G401.6 (cell line): ENCODE data around the gene AVPR1A.
A peak's percentile ranks its signal among the peaks of the same experiment; 100 is the strongest.
"Not testable (repeated sequence)": the region's sequence is repeated elsewhere in the genome, so short reads cannot be mapped to it uniquely, and the experiment has no call there.

Experiments used
- FAIRE-seq: peaks from 2 replicates; lab custom pipeline; 2012; peaks lifted over from hg19 to GRCh38; lab: Jason Lieb, UNC

The AVPR1A gene

DNA sequence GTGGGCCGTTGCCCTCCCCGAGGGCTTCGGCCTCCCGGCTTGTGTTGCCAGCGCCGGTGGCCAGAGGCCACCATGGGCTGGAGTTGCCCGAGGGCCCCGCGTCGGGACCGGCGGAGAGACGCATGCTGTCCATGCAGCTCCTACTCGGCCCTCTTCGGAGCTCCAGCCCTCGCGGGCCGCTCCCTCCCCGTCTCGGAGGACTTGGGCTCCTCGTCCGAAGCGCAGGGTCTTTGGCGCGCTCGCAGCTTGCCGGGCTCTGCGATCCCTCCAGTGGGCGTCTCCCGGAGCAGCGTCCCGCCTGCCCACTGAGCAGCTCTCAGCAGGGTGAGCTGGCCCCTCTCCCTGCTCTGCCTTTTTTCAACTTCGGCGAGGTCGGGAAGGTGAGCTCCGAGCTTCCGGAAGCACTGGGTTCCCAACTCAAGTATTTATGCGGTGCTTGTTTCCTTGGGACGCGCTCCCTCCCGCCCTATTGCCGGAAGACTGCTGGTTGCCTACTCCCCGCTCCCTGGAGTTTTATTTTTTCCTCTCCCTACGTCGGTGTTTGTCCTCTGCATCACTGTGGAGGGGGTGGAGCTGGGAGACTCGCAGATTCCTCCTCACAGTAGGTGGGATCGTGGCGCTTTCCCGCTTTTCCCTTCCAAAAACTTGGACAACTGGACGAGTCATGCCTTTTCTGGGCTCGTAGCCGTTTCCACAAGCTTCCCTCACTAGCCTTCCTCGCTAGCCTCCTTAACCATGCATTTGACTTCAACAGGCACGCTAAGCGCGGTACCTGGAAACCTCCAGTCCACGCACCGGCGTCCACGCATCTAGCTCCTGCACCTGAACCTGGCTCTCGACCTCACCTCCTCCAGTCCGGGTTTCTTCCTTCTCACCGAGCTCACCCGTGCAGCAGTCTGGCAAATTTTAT lies at the start of gene AVPR1A:
AVPR1A (minus strand) TSS at position 489 of the 910 bp plus-strand sequence; CDS start at position 124, 365 bp downstream.
- FAIRE-seq: no peak

DNA sequence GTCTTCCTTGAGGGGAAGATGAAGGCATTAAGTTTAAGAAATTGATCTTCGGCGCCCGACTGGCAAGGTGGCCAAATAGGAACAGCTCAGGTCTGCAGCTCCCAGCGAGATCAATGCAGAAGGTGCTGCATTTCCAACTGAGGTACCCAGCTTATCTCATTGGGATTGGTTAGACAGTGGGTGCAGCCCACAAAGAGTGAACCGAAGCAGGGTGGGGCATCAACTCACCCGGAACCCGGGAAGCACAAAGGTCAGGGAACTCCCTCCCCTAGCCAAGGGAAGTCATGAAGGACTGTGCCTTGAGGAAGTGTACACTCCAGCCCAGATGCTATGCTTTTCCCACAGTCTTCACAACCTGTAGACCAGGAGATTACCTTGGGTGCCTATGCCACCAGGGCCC lies 45.2 kb upstream of the AVPR1A start:
- no peak for FAIRE-seq

DNA sequence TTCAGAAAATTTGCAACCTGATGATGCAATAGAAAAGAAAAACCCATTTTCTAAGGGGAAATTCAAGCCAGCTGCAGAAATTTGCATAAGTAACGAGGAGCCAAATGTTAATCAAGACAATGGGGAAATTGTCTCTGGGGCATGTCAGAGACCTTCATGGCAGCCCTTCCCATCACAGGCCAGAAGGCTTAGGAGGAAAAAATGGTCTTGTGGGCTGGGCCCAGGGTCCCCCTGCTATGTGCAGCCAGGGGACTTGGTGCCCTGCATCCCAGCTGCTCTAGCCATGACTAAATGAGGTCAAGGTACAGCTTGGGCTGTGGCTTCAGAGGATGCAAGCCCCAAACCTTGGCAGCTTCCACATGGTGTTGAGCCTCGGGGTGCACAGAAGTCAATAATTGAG lies 28.2 kb upstream of the AVPR1A start:
- FAIRE-seq: no peak

DNA sequence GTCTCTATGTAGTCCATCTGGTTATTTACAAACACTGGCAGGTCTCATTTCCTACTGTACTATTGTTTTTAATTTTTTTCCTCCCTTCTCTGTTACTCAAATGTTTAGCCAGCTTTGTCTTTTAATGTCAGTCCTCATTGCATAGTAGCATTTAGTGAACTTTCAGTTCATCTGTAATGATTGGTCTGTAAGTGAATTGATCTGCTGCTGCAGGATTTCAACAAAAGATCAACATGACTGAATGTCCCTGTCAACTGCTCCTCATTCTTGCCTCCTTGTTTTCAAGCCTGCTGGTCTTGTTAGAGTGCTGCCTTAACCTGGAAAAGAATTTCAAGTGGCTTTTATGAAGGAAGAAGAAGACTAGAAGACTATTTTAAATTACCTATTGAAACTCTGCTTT lies 19.3 kb upstream of the AVPR1A start:
- no peak for FAIRE-seq

DNA sequence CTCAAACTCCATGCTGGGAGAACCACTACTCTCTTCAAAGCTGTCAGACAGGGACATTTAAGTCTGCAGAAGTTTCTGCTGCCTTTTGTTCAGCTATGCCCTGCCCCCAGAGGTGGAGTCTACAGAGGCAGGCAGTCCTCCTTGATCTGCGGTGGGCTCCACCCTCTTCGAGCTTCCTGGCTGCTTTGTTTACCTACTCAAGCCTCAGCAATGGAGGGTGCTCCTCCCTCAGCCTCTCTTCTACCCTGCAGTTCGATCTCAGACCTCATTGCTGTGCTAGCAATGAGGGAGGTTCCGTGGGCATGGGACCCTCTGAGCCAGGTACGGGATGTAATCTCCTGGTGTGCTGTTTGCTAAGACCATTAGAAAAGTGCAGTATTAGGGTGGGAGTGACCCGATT lies 16.7 kb upstream of the AVPR1A start:
- not testable (repeated sequence) for FAIRE-seq

DNA sequence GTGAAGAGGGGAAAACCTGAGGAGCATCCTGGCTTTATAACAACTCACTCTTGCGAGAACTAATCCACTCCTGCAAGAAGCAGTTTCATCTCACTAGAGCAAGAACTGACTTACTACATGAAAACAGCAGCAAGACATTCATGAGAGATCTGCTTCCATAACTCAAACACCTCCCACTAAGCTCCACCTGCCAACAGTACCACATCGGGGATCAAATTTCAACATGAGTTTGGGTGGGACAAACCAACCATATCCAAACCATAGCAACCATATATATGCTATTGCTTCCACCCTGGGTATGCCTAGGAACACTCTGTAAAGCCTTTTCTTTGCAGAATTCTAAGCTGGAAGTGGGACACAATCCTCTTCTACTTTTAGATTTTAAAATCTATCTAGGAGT lies 13.9 kb upstream of the AVPR1A start:
- no peak for FAIRE-seq

DNA sequence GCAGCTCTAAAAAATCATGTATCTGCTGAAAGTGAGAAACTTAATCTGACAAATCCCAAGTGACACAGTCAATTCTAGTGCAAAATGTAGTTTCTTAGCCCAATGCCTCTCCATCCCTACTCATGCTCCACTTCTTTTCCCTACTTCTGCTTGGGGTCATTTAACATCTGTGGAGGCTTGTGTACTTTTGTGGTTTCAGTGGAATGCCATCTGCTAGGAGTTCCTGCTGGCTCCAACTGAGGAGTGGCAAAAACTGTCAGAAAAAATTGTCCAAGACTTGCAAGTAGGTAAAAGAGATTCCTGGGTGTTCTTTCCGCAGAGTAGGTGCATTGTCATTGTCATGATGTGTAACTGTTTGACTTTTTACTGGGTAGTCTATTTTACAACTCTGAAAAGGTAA lies 12.5 kb upstream of the AVPR1A start:
- FAIRE-seq: no peak

DNA sequence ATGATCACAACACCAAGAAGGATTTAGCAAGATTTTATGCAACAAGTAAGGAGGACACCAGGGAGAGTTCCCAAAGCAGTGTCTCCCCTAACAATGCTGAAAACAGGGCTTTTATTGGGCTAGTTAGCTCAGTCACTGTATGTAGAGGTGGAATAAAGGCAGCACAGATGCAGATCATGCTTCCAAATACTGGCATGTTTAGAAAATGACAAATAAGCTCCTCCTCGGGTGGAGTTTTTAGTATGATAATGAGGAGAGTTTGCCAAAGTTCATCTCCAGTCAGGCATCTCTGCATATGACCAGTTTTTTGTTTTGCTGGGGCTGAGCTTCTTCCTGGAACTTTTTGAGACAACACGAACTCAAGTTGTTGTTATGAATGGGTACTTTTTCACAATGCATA lies 4.4 kb upstream of the AVPR1A start:
- FAIRE-seq: no peak

DNA sequence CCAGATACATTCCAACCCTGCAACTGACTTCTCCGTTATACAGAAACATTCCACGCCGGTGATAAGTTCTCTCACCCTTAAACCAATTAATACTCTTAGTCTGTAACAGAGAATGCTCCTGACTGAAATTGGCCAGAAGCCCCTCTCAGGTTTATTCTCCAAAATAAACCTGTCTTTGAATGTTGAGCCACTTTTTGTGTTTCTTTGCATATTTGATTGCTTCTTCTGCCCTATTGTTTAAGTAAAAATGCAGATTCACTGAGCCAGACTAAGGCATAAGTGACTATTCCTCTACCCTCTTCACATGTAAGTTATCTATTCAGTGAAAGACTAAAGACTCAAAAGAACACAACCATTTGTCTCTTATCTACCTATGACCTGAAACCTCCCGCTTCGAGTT lies 3.6 kb upstream of the AVPR1A start:
- no peak for FAIRE-seq

DNA sequence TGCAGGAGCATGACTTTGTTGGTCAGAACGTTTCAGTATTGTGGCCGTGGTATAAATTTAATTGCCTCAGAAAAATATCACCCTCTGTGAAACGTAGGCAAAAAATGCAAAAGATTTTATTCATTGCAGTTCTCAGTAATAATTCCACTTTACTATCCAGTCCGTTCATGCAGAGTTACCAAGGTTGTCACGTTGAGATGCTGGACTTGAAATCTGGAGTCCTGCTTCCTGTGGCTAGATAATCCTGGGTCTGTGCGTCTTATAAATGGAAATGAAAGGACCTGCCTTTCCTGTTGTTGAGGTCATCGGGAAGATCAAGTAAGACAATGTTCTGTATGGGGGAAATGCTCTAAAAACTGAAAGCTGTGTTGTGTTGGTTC lies 1.3 kb upstream of the AVPR1A start:
- FAIRE-seq: no peak

DNA sequence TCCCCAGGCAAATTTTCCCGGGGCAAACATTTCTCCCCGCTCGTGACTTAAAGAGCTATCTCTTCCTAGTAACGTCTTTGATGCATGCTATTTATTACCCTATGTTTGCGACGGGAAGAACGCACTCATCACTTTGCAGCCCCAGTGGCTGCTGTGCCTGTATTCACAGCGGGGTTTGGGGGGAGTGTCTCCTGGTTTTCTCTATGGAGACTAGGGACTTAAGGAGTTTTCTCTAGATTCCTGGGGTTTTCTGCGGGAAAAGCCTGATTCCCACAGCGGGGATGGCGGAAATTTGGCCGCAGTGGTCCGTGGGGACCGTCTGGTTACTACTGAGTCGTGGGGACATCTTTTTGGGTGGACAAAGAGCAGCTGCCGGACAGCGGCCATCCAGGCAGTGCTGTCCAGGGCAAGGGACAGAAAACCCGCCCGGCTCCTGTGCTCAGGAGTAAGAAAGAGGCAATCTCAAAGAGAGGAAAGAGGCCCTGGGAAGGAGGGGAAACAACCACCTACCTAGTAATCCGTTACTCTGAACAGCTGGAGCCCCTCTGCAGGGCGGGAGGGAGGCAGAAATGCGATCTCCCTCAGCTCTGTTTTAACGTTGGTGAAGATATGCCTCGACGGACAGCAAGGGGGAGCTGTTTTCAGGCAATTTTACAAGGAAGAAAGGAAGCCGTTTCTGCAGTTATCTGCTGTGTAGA lies 771 bp upstream of the AVPR1A start:
- peak; percentile 36 for FAIRE-seq

DNA sequence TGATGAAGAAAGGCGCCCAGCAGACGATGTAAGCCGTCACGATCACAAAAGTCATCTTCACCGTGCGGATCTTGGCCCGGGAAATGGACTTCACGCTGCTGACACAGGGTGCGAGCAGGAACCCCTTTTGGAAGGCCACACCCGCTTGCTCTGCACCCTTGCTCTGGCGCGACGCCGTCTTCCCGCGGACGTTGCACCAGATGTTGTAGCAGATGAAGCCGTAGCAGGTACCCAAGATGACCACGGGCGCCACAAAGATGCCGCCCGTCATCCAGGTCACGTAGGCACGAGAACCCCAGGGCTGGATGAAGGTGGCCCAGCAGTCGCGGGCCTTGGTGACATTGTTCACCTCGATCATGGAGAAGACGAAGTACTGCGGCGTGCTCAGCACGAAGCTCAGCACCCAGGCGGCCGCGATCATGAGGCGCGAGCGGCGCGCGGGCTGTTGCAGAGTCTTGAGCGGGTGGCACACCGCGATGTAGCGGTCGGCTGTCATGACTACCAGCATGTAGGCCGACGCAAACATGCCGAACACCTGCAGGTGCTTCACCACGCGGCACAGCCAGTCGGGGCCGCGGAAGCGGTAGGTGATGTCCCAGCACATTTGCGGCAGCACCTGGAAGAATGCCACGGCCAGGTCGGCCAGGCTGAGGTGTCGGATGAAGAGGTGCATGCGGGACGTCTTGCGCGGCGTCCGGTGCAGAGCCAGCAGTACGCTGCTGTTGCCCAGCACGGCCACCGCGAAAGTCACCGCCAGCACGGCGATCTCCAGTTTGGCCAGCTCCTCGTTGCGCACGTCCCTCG lies 890 bp downstream of the AVPR1A start:
- no peak for FAIRE-seq

DNA sequence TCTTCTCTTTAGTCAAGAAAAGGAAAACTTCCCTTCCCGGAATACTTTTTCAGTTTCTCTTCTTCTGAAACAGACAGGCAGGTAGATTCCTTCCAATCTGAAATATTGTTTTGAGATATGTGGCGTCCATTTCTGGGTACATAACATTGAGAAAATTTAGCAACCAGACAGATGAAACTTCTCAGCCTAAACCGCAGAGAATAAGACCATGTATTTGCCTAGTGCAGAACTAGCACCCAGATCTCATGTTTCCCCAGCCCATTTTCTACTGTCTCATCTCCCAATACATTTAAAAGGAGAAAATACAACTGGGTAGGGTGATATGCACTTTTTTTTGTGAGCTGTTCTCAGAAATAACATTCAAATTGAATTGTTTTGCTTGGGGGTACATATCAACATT lies 6.4 kb downstream of the AVPR1A start:
- no peak for FAIRE-seq

DNA sequence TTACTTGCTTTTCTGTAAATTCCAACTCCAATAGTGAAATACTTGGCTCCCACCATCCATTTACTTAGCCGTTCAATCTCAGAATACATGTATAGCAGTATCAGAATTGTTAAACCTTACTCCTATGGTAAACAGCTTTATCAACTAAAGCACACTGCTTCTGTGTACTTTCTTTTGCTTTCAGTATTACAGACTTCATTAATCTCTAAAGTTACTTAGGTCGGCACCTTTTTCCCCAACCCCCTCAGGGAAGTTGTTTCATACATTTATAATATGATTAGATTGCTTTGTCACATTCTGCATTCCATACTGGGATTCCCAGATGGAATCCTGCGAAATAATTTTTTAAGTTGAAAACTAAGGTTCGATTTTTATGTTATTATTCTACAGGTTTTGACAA lies 12.5 kb downstream of the AVPR1A start:
- no peak for FAIRE-seq

DNA sequence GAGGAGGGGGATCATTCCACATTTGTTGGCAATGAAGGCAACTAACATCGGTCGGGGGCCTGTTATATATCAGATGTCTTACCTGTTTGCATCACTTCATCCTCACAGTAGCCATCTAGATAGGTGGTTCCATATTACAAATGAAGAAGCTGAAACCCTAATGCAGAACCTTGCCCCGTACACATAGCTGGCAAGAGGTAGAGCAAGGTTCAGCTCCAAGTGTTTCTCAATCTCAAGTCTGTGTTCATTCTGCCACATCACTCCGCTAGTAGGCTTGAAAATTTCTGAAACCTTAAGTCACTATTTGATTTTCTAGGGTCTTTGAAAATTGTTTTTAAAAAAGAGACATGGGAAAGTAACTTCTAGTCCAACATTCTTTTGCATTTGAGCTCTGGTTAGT lies 17.0 kb downstream of the AVPR1A start:
- FAIRE-seq: no peak

DNA sequence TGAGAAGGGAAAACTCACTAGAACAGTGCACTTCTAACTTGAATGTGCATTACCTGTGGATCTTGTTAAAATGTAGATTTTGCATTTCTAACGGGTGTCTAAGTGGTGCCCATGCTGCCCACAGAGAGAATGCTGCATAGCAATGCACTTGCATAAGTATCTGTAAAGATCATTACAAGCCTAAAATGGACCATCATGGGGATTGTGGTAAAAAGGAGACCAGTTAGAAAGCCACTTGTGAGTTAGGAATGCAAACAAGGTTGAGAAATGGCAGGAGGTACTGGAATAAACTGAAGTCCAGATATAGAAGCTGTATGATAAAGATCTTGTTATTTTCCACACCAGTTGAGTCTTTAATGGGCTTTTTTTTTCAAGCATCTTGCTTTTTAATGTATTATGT lies 18.8 kb downstream of the AVPR1A start:
- no peak for FAIRE-seq

DNA sequence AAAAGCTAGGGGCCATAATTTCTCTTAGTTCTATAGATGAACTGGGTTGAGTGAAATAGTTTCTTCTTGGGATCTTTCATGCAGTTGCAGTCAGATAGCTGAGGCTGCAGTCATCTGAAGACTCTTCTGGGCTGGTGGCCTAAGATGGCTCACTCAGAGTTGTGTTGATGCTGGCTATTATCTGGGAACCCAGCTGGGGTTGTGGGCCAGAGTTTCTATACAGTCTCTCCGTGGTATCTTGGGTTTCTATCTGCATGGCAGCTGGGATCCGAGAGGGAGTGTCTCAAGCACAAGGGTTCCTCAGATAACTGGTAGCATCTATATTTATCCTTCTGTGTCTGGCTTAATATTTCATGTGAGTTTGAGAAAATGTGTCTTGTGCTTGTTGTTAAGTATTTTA lies 21.1 kb downstream of the AVPR1A start:
- FAIRE-seq: no peak

DNA sequence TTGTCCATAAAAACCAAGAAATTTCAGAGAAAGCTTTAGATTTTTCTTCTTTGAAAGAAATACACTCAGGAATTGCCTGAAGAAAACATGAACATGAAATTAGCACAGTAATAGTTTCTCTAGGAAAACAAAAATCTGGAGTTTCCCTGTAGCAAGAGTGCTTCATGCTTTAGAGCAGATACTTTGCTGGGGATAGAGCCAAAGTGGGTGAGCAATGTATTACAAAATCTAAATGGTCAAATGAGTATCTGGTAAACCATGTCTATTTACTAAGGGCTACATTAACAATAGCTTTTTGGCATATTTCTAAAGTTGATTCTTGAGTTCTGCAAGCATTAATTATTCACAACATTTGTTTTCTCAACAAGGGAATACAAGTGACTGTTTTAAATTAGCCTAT lies 26.2 kb downstream of the AVPR1A start:
- no peak for FAIRE-seq

DNA sequence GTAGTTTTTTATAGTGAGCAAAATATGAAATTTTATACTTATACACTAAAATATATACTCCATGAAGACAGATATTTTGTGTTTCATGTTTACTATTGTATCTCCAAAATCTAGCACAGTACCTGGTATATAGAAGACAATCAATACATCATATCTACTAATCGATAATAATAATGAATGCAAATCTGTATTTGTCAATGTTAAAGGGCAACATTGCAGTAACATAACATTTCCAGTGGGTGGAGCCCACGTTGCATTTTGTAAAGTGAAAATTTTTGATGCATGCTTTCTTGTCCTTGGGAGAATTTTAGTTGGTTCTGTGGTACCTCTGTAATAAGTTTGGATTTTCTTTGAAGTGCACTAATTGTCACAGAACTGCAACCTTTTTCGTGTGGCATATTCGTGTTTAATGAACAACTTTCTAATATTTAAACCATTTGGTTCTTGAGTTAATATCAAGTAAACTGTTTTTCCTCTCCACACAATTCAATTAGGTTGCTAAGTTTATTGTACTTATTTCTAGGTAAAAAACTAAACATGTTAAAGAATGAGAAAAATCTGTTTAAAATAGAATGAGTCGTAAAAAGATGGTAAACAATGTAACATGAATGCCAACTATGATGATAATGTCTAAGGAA lies 47.4 kb downstream of the AVPR1A start:
- peak; percentile 93 for FAIRE-seq

DNA sequence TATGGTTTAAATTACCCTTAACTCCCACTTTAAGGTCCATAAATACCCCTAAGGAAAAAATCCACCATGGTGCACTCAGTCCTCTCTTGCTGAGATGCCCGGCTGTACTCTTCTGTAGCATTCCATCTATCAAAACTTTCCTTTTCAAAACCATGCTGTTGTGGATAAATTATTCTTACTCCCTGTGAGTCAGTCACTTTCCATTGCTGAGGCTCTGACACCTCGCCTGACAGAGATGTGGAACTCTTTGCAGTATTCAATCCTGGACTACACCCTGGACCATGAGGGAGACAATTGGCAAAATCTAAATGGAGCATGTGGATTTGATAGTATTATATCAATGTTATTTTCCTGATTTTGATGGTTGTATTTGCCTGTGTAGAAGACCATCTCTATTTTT lies 49.1 kb downstream of the AVPR1A start:
- no peak for FAIRE-seq

DNA sequence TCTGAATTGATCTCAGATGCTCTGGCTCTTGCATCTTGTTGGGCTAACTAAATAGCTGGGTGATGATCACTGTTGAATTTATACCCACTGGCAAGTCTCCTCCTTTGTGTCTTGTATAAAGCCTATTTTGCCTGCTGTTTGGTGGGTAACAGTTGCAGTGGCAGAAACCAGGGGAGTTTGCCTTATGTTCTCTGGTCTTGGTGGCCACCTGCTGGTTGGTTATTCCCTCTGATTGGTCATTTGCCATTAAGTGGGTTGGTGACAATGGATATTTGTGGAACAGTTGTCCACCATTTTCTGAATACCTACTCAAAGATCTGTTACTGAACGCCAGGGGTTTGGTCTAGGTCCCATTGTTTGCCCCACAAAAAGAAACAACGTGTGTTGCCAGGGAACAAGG lies 52.1 kb downstream of the AVPR1A start:
- no peak for FAIRE-seq

DNA sequence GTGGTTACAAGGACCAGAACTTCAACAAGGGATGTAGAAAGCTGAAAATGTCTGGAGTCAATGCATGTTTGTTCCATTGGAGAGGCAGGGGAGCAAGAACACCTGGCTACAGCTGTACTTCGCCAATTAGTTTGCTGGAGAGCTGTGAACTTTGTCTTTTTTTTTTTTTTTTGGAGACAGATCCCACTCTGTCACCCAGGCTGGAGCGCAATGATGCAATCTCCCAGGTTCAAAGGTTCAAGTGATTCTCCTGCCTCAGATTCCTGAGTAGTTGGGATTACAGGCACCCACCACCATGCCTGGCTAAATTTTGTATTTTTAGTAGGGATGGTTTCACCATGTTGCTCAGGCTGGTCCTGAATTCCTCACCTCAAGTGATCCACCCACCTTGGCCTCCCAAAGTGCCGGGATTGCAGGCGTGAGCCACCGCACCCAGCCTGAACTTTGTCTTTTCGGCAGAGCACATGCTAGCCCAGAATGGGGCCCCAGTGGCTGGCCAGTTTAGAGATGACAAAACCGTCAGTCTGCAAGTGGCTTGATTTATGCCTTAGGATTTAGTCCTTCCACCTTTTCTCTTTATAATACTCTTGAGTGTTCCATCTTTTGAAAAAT lies 55.5 kb downstream of the AVPR1A start:
- no peak for FAIRE-seq
